A549 (cell line): Measurements from ENCODE around the gene SORCS2.

Experiments
- CEBPB ChIP-seq, 2 experiments: fragments of >200 bp in 1 of 2; sonication (Bioruptor Twin) in 1 of 2; formaldehyde crosslinking in 1 of 2; IDR thresholded peaks; 2 replicates each; pipeline ENCODE4 v1.6.1; 2012 to 2016
- EP300 ChIP-seq, 2 experiments: fragments of >200 bp; sonication (Bioruptor Twin); formaldehyde crosslinking; IDR thresholded peaks; 2 replicates in 1 of 2; 3 replicates in 1 of 2; pipeline ENCODE4 v1.6.1; 2016 to 2017
- GATA3 ChIP-seq: IDR thresholded peaks from 2 replicates; pipeline ENCODE4 v1.6.1; 2012; ENCODE audit warnings: borderline replicate concordance
- JUNB ChIP-seq: fragments of >200 bp; sonication (Bioruptor Twin); formaldehyde crosslinking; IDR thresholded peaks from 2 replicates; pipeline ENCODE4 v1.6.1; 2016
- KDM1A ChIP-seq: fragments of 200-600 bp; sonication (generic); IDR thresholded peaks from 2 replicates; pipeline ENCODE4 v1.6.1; 2016; ENCODE audit warnings: low read depth, mild to moderate bottlenecking
- POLR2A ChIP-seq: IDR thresholded peaks from 2 replicates; pipeline ENCODE4 v1.6.1; 2012; ENCODE audit warnings: mild to moderate bottlenecking, low read length
- RAD21 ChIP-seq, 2 experiments: fragments of >200 bp in 1 of 2; sonication (Bioruptor Twin) in 1 of 2; formaldehyde crosslinking in 1 of 2; IDR thresholded peaks in 1 of 2; conservative IDR thresholded peaks in 1 of 2; 2 replicates in 1 of 2; 3 replicates in 1 of 2; pipeline ENCODE4 v1.6.1; 2012 to 2018; ENCODE audit warnings: inconsistent platforms in 1 of 2
- RFX5 ChIP-seq: fragments of 450-650 bp; IDR thresholded peaks from 2 replicates; pipeline ENCODE4 v1.7.1; 2014; ENCODE audit warnings: antibody characterized with exemption, mild to moderate bottlenecking, moderate library complexity
- ZFP36 ChIP-seq: fragments of 450-650 bp; IDR thresholded peaks from 2 replicates; pipeline ENCODE4 v1.6.1; 2014; ENCODE audit warnings: borderline replicate concordance; ENCODE audit not compliant: partially characterized antibody
- TF ChIP-seq, protein P1 (sequence below): fragments of >200 bp; sonication (Bioruptor Twin); formaldehyde crosslinking; IDR thresholded peaks from 3 replicates; pipeline ENCODE4 v1.5.1; 2016

DNA sequence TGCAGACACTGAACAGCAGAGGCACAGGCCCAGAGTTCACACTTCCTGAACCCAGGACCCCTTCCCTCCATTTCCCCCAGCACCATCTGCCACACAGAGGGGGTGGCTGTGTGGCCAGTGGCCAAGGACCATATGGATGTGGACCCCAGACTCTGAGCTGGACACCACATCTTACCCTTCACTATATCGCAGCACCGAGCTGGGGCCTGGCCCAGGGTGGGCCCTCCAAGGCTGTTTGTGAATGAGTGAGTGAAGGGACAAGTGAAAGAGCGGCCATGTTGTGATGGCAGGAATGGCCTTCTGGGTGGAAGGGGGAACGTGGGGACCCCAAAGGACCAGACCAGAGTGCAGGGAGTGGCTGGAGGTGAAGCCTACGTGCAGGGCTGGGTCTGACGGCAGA, 498.7 kb downstream of the SORCS2 start:
- TF ChIP-seq, protein P1, sequence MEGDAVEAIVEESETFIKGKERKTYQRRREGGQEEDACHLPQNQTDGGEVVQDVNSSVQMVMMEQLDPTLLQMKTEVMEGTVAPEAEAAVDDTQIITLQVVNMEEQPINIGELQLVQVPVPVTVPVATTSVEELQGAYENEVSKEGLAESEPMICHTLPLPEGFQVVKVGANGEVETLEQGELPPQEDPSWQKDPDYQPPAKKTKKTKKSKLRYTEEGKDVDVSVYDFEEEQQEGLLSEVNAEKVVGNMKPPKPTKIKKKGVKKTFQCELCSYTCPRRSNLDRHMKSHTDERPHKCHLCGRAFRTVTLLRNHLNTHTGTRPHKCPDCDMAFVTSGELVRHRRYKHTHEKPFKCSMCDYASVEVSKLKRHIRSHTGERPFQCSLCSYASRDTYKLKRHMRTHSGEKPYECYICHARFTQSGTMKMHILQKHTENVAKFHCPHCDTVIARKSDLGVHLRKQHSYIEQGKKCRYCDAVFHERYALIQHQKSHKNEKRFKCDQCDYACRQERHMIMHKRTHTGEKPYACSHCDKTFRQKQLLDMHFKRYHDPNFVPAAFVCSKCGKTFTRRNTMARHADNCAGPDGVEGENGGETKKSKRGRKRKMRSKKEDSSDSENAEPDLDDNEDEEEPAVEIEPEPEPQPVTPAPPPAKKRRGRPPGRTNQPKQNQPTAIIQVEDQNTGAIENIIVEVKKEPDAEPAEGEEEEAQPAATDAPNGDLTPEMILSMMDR: no peak
- TF ChIP-seq GATA3 (no peak), JUNB (no peak), KDM1A (no peak), RAD21 (conservative IDR thresholded peaks at IDR 0.05 in 1 of 2, IDR thresholded peaks at IDR 0.05 in 1 of 2) (no peak), POLR2A (no peak), EP300 (IDR thresholded peaks at IDR 0.05) (no peak), RFX5 (no peak), ZFP36 (no peak), CEBPB (IDR thresholded peaks at IDR 0.05) (no peak)
